ENCODE data around the gene UNKL. TPM values are rescaled to one million over a fixed set of nuclear protein-coding genes. Genes with fewer than 3 reads are reported as not detected.
A peak's percentile ranks its signal among the peaks of the same experiment; 100 is the strongest.

The UNKL gene
- total RNA-seq, 1 donor from 2014 or later: 144 TPM

DNA sequence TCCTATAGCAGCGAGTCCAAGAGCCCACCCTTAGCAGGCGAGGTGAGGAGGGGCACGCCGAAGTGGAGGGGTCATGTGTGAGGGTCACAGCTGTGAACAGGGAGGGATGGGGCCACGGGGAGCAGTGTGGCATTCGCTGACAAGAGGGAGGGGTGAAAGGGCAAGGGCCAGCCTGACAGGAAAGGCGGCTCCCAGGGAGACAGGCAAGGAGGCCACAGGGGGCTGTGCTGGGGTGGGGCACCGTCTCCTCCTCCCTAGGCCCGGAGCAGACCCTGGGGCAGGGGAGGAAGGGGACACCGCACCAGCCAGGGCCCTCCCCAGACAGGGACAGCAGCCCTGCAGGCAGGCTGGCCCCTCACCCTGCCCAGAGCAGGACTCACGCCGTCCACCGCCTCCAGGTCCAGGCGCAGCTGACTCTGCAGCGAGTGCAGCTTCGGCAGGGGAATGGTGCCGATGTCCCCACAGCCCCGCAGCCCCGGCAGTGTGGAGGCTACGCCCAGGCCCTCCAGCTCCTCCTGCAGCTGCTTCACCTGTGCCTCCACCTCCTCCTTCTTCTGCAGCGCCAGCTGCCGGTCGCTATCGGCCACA, 47.7 kb downstream of the UNKL start:
- intact Hi-C loops (cut with DNase I): no loop called here
- no peak for DNase-seq (ENCODE audit: low spot score in 2 of 2)
- no peak overlapping the region for H3K27ac ChIP-seq
- H3K9me3 ChIP-seq: no peaks in the 10 kb centered on the region
- H3K36me3 ChIP-seq: peaks cover 59 to 63% of the 10 kb centered on the region in 2 donors
- no peaks in the 10 kb centered on the region for H3K4me1 ChIP-seq
- H3K4me3 ChIP-seq: no peak overlapping the region
- TF ChIP-seq, protein P1, sequence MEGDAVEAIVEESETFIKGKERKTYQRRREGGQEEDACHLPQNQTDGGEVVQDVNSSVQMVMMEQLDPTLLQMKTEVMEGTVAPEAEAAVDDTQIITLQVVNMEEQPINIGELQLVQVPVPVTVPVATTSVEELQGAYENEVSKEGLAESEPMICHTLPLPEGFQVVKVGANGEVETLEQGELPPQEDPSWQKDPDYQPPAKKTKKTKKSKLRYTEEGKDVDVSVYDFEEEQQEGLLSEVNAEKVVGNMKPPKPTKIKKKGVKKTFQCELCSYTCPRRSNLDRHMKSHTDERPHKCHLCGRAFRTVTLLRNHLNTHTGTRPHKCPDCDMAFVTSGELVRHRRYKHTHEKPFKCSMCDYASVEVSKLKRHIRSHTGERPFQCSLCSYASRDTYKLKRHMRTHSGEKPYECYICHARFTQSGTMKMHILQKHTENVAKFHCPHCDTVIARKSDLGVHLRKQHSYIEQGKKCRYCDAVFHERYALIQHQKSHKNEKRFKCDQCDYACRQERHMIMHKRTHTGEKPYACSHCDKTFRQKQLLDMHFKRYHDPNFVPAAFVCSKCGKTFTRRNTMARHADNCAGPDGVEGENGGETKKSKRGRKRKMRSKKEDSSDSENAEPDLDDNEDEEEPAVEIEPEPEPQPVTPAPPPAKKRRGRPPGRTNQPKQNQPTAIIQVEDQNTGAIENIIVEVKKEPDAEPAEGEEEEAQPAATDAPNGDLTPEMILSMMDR (IDR thresholded peaks at IDR 0.05): no peak
- H3K27me3 ChIP-seq: no peaks in the 10 kb centered on the region

DNA sequence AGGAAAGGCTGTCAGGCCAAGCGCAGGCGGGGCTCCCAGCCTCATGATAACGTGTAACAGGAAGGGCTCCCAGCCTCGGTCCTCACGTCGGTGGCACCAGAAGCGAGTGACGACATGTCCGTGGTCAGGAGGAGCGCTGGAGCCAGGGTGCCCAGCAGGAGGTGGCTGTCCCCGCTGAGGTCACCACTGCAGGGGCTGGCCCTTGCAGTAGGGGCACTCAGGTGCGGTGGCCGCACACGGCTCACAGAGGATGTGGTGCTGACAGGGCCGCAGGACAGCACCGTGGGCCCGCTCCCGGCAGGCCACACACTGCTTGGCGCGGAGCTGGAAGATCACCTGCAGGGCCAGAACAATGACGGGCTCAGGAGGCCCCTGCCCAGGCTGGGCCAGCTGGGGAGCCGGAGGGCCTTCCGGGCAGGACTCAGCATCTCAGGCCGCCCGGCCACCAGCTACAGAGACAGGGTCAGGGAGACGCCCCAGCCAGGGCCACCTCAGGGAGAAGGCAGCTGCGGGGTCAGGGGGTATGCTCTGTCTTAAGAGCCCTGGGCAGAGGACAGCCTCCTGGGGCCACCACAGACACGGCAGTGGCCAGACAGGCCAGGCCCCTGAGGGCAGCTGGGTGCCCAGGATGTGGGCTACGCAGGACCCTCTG, 48.3 kb downstream of the UNKL start:
- no peak for DNase-seq (ENCODE audit: low spot score in 2 of 2)
- Histone ChIP-seq H3K9me3 (no peaks in the 10 kb centered on the region), H3K4me1 (no peaks in the 10 kb centered on the region), H3K27me3 (no peaks in the 10 kb centered on the region), H3K27ac (no peak overlapping the region), H3K4me3 (no peak overlapping the region), H3K36me3 (peaks cover 62 to 64% of the 10 kb centered on the region in 2 donors)
- intact Hi-C loops (cut with DNase I): no loop called here
- TF ChIP-seq, protein P1 (IDR thresholded peaks at IDR 0.05): no peak

- intact Hi-C loops (cut with DNase I): no loop called here
- H3K36me3 ChIP-seq: peaks cover 53 to 64% of the 10 kb centered on the region in 2 donors
Measured at GRCh38 chr16:1364510-1364909, 50.0 kb downstream of the UNKL start.

DNA sequence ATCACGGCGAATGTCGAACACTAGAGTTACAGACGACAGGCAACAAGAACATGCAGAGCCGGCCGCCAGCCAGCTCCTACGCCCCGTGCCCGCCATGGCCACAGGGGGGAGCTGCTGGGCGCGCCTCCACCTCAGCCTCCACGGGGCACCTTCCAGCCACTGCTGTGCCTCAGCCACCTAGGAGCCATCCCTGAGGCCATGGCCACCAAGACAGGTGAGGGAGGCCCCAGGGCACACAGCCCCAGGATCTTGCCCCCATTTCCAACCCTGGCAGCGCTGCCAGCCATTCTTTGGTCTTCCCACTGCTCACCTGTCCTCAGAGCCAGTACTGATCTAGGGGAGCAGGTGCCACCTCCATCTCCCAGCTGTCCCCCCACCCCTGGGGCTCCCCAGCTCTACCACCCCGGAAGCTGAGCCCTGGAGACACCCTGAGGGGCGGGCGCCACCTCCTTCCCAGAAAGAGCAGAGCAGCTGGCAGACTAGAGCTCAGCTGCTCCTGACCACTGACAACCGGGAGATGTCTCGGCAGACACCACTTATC, 50.9 kb downstream of the UNKL start:
- Histone ChIP-seq H3K4me3 (no peak overlapping the region), H3K27ac (no peak overlapping the region), H3K36me3 (peaks cover 52 to 63% of the 10 kb centered on the region in 2 donors), H3K27me3 (no peaks in the 10 kb centered on the region), H3K9me3 (no peaks in the 10 kb centered on the region), H3K4me1 (no peaks in the 10 kb centered on the region)
- DNase-seq (ENCODE audit: low spot score in 2 of 2): no peak
- intact Hi-C loops (cut with DNase I): no loop called here
- TF ChIP-seq, protein P1 (IDR thresholded peaks at IDR 0.05): peak; percentile 43 to 62 (median 50)

More at GRCh38 chr16:1364510-1364909, 50.0 kb downstream of the UNKL start:
- H3K27ac ChIP-seq: no peak overlapping the region
- TF ChIP-seq, protein P1 (IDR thresholded peaks at IDR 0.05): no peak
- no peak overlapping the region for H3K4me3 ChIP-seq
- no peaks in the 10 kb centered on the region for H3K27me3 ChIP-seq
- no peak for DNase-seq (ENCODE audit: low spot score in 2 of 2)
- no peaks in the 10 kb centered on the region for H3K9me3 ChIP-seq
- H3K4me1 ChIP-seq: no peaks in the 10 kb centered on the region

GRCh38 chr16:1362807-1363206, 51.7 kb downstream of the UNKL start:
- Histone ChIP-seq H3K9me3 (no peaks in the 10 kb centered on the region), H3K27ac (no peak overlapping the region), H3K36me3 (peaks cover 49 to 63% of the 10 kb centered on the region in 2 donors), H3K4me3 (no peak overlapping the region), H3K4me1 (no peaks in the 10 kb centered on the region), H3K27me3 (no peaks in the 10 kb centered on the region)
- TF ChIP-seq, protein P1 (IDR thresholded peaks at IDR 0.05): no peak
- intact Hi-C loops (cut with DNase I): no loop called here
- DNase-seq (ENCODE audit: low spot score in 2 of 2): no peak

Data from ascending aorta (tissue), 2 donors.